ENCODE results near the gene FGF12. TPM values are rescaled to one million over a fixed set of nuclear protein-coding genes. Genes with fewer than 3 reads are reported as not detected.
A peak's percentile ranks its signal among the peaks of the same experiment; 100 is the strongest.

The FGF12 gene
- total RNA-seq, 1 donor from 2014 or later, result 7.0 TPM

DNA sequence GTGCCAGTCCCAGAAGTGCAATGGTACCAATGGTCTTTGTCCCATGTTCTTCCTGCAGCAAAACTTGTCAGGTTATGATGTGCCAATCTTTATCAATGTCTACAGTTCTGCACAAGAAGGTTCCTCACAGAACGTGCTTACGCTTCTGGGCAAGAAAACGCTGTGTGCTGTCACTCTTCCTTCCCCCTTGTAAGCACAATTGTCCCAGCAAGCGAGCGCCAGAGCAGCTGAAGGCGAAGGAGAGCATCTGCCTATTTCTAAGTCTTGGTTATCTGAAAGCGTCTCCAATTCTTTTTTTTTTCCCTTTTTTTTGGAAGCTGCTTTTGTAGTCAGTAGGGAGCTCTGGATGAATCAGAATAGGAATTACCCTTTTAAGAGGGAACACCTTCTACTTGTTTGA is 514.4 kb downstream of the FGF12 start:
- no peaks in the 10 kb centered on the region for H4K20me1 ChIP-seq (ENCODE audit: low read depth)
- no peak overlapping the region for H3K4me3 Mint-ChIP-seq

GRCh38 chr3:192212335-192212734 is 515.0 kb downstream of the FGF12 start:
- H3K9ac ChIP-seq, result no peak overlapping the region
- H3K4me2 ChIP-seq, result no peak overlapping the region
- H3K4me3 Mint-ChIP-seq, result no peak overlapping the region
- H3K4me1 Mint-ChIP-seq, result peaks cover 30% of the 10 kb centered on the region
- H3F3A ChIP-seq (ENCODE audit: low read depth), result no peaks in the 10 kb centered on the region
- no peaks in the 10 kb centered on the region for H3K27me3 Mint-ChIP-seq (ENCODE audit: insufficient read depth, low read depth)
- H4K20me1 ChIP-seq (ENCODE audit: low read depth), result no peaks in the 10 kb centered on the region
- H3K9me3 Mint-ChIP-seq, result no peaks in the 10 kb centered on the region
- no peaks in the 10 kb centered on the region for H3K9me3 ChIP-seq (ENCODE audit: low read depth)
- H3K4me1 ChIP-seq, result peaks cover 7% of the 10 kb centered on the region
- H3K36me3 ChIP-seq, result no peaks in the 10 kb centered on the region
- H2AFZ ChIP-seq (replicated peaks), result no peak overlapping the region
- no peak overlapping the region for H3K4me3 ChIP-seq
- H3K27ac Mint-ChIP-seq, result no peak overlapping the region
- H3K27me3 ChIP-seq, result no peaks in the 10 kb centered on the region
- no peak overlapping the region for H3K27ac ChIP-seq
- peaks cover 5% of the 10 kb centered on the region for H3K36me3 Mint-ChIP-seq
- no peak for DNase-seq (ENCODE audit: low spot score)
- TF ChIP-seq EZH2phosphoT487 (IDR thresholded peaks at IDR 0.05) (no peak), EZH2 (IDR thresholded peaks at IDR 0.05) (no peak)
- TF ChIP-seq, protein P1, sequence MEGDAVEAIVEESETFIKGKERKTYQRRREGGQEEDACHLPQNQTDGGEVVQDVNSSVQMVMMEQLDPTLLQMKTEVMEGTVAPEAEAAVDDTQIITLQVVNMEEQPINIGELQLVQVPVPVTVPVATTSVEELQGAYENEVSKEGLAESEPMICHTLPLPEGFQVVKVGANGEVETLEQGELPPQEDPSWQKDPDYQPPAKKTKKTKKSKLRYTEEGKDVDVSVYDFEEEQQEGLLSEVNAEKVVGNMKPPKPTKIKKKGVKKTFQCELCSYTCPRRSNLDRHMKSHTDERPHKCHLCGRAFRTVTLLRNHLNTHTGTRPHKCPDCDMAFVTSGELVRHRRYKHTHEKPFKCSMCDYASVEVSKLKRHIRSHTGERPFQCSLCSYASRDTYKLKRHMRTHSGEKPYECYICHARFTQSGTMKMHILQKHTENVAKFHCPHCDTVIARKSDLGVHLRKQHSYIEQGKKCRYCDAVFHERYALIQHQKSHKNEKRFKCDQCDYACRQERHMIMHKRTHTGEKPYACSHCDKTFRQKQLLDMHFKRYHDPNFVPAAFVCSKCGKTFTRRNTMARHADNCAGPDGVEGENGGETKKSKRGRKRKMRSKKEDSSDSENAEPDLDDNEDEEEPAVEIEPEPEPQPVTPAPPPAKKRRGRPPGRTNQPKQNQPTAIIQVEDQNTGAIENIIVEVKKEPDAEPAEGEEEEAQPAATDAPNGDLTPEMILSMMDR (IDR thresholded peaks at IDR 0.05), result peak; percentile 40
- H3K79me2 ChIP-seq (ENCODE audit: low read depth), result no peaks in the 10 kb centered on the region

More for the DNA sequence above, 514.4 kb downstream of the FGF12 start:
- no peak overlapping the region for H3K9ac ChIP-seq
- Mint-ChIP-seq H3K27ac (no peak overlapping the region), H3K9me3 (no peaks in the 10 kb centered on the region), H3K36me3 (peaks cover 3% of the 10 kb centered on the region), H3K27me3 (ENCODE audit: insufficient read depth, low read depth) (no peaks in the 10 kb centered on the region), H3K4me1 (peaks cover 24% of the 10 kb centered on the region)
- no peak overlapping the region for H3K27ac ChIP-seq
- TF ChIP-seq, protein P1 (IDR thresholded peaks at IDR 0.05), result no peak
- TF ChIP-seq EZH2 (IDR thresholded peaks at IDR 0.05) (no peak), EZH2phosphoT487 (IDR thresholded peaks at IDR 0.05) (no peak)
- no peaks in the 10 kb centered on the region for H3K9me3 ChIP-seq (ENCODE audit: low read depth)
- H3K27me3 ChIP-seq, result no peaks in the 10 kb centered on the region
- H3K4me3 ChIP-seq, result no peak overlapping the region
- peaks cover 7% of the 10 kb centered on the region for H3K4me1 ChIP-seq
- no peak overlapping the region for H3K4me2 ChIP-seq
- no peaks in the 10 kb centered on the region for H3K36me3 ChIP-seq
- H2AFZ ChIP-seq (replicated peaks), result no peak overlapping the region
- peak; percentile 21 for DNase-seq (ENCODE audit: low spot score)
- H3K79me2 ChIP-seq (ENCODE audit: low read depth), result no peaks in the 10 kb centered on the region
- no peaks in the 10 kb centered on the region for H3F3A ChIP-seq (ENCODE audit: low read depth)

GRCh38 chr3:192207651-192208050 is 519.7 kb downstream of the FGF12 start:
- Histone ChIP-seq H4K20me1 (ENCODE audit: low read depth) (no peaks in the 10 kb centered on the region), H3K4me3 (no peak overlapping the region), H3K4me1 (peaks cover 1% of the 10 kb centered on the region), H3K27me3 (no peaks in the 10 kb centered on the region), H3K9me3 (ENCODE audit: low read depth) (no peaks in the 10 kb centered on the region), H3K27ac (no peak overlapping the region), H3K36me3 (no peaks in the 10 kb centered on the region), H3K4me2 (no peak overlapping the region), H3F3A (ENCODE audit: low read depth) (no peaks in the 10 kb centered on the region), H3K79me2 (ENCODE audit: low read depth) (no peaks in the 10 kb centered on the region), H2AFZ (replicated peaks) (no peak overlapping the region), H3K9ac (no peak overlapping the region)
- DNase-seq (ENCODE audit: low spot score), result no peak
- Mint-ChIP-seq H3K9me3 (no peaks in the 10 kb centered on the region), H3K27me3 (ENCODE audit: insufficient read depth, low read depth) (no peaks in the 10 kb centered on the region), H3K27ac (no peak overlapping the region), H3K4me1 (peaks cover 15% of the 10 kb centered on the region), H3K36me3 (peaks cover 8% of the 10 kb centered on the region), H3K4me3 (no peak overlapping the region)
- TF ChIP-seq, protein P1 (IDR thresholded peaks at IDR 0.05), result no peak
- TF ChIP-seq EZH2 (IDR thresholded peaks at IDR 0.05) (no peak), EZH2phosphoT487 (IDR thresholded peaks at IDR 0.05) (no peak)
